GM18526 (cell line): ENCODE measurements around the gene RNF220.

ENCODE experiments used
- POLR2A ChIP-seq: IDR thresholded peaks from 3 replicates; pipeline ENCODE4 v1.6.1; 2011; ENCODE audit not compliant: insufficient read length; ENCODE audit errors: extremely low read depth

Gene RNF220

GRCh38 chr1:44417351-44418021, 12.4 kb downstream of the RNF220 start:
- TF ChIP-seq POLR2A, result no peak

- TF ChIP-seq POLR2A, result no peak
Observed at GRCh38 chr1:44418022-44418673, 13.1 kb downstream of the RNF220 start.

- TF ChIP-seq POLR2A, result no peak
Observed at GRCh38 chr1:44419901-44420300, 14.8 kb downstream of the RNF220 start.

- no peak for TF ChIP-seq POLR2A
Observed at GRCh38 chr1:44420535-44420934, 15.5 kb downstream of the RNF220 start.

GRCh38 chr1:44421446-44421884, 16.4 kb downstream of the RNF220 start:
- no peak for TF ChIP-seq POLR2A

- no peak for TF ChIP-seq POLR2A
Observed at GRCh38 chr1:44422161-44422560, 17.1 kb downstream of the RNF220 start.

GRCh38 chr1:44423591-44424537, 18.8 kb downstream of the RNF220 start:
- no peak for TF ChIP-seq POLR2A

- no peak for TF ChIP-seq POLR2A
Observed at GRCh38 chr1:44424747-44425146, 19.7 kb downstream of the RNF220 start.

- TF ChIP-seq POLR2A, result no peak
Observed at GRCh38 chr1:44425341-44426082, 20.5 kb downstream of the RNF220 start.

- no peak for TF ChIP-seq POLR2A
Observed at GRCh38 chr1:44431861-44432260, 26.8 kb downstream of the RNF220 start.

- no peak for TF ChIP-seq POLR2A
Observed at GRCh38 chr1:44433209-44433608, 28.2 kb downstream of the RNF220 start.

GRCh38 chr1:44436401-44437106, 31.5 kb downstream of the RNF220 start:
- TF ChIP-seq POLR2A, result no peak

GRCh38 chr1:44437107-44437716, 32.2 kb downstream of the RNF220 start:
- no peak for TF ChIP-seq POLR2A

GRCh38 chr1:44442791-44443190, 37.7 kb downstream of the RNF220 start:
- TF ChIP-seq POLR2A, result no peak
